HCT116 (cell line): ENCODE data around the gene HOXD11. TPM values are rescaled to one million over a fixed set of nuclear protein-coding genes. Genes with fewer than 3 reads are reported as not detected.

Source experiments
- ATAC-seq: fragments of 200-7000 bp; cut with Tn5 transposase; 2 replicates; pipeline ENCODE4 v1.9.1; 2020; ENCODE audit warnings: mild to moderate bottlenecking, moderate library complexity
- BruUV-seq: library from RNA; stranded (reverse); fragments of 400-500 nt; replicated peaks from 2 replicates; lab custom pipeline; 2021; lab: Mats Ljungman, UMichigan
- CTCF ChIA-PET: fragments of 300-600 bp; sonication (Branson Sonifier 250); formaldehyde crosslinking; loops from one replicate; lab custom pipeline; 2021; ENCODE audit warnings: antibody characterized with exemption; lab: Charles Lee
- POLR2A ChIA-PET: fragments of 300-600, 350-600 bp; sonication (Branson Sonifier 250); formaldehyde crosslinking; loops from one replicate; lab custom pipeline; 2021; ENCODE audit warnings: antibody characterized with exemption; lab: Charles Lee
- RAD21 ChIA-PET, 2 experiments: fragments of 300-600 bp; sonication (Branson Sonifier 250); formaldehyde crosslinking; loops; one replicate each; lab custom pipeline; 2023; ENCODE audit warnings: low total read pairs in 2 of 2; ENCODE audit not compliant: uncharacterized antibody in 2 of 2, unreplicated experiment in 2 of 2, low non-redundant PET in 1 of 2; lab: Charles Lee
- DNase-seq: peaks from one replicate; pipeline ENCODE4 v3.0.0-alpha.2; 2010; ENCODE audit warnings: low read depth, low spot score
- H2AFZ ChIP-seq: fragments of 200-600 bp; shearing (Covaris generic), sonication (generic); 2 replicates; pipeline ENCODE4 v1.6.1; 2017; ENCODE audit warnings: low read depth, mixed run types, mixed read lengths, antibody characterized with exemption, low read length; ENCODE audit not compliant: poor library complexity, severe bottlenecking
- H3K27ac ChIP-seq: 2 replicates; pipeline ENCODE4 v1.5.1; 2012; ENCODE audit warnings: low read depth, low read length
- H3K27me3 ChIP-seq: fragments of 200-600 bp; sonication (generic); 2 replicates; pipeline ENCODE4 v1.6.1; 2016; ENCODE audit warnings: mixed run types, low read length, mixed read lengths; ENCODE audit not compliant: insufficient read depth
- H3K36me3 ChIP-seq, 2 experiments: fragments of 200-500 bp in 1 of 2; fragments of 200-600 bp in 1 of 2; sonication (Bioruptor generic) in 1 of 2; sonication (generic) in 1 of 2; 2 replicates each; pipeline versions ENCODE4 v1.5.1 to v1.6.1; 2014 to 2016; ENCODE audit warnings: low read length in 2 of 2, inconsistent platforms in 1 of 2, mixed read lengths in 1 of 2, mixed run types in 1 of 2; ENCODE audit not compliant: insufficient read depth in 2 of 2, control insufficient read depth in 1 of 2
- H3K4me1 ChIP-seq, 2 experiments: fragments of 200-600 bp in 1 of 2; sonication (generic) in 1 of 2; 2 replicates each; pipeline versions ENCODE4 v1.5.1 to v1.6.1; 2012 to 2017; ENCODE audit warnings: low read length in 2 of 2, inconsistent platforms in 1 of 2, mild to moderate bottlenecking in 1 of 2, mixed read lengths in 1 of 2, mixed run types in 1 of 2, moderate library complexity in 1 of 2; ENCODE audit not compliant: insufficient read depth in 2 of 2, control insufficient read depth in 1 of 2
- H3K4me2 ChIP-seq: fragments of 200-600 bp; sonication (generic); 2 replicates; pipeline ENCODE4 v1.6.1; 2017; ENCODE audit warnings: mixed run types, low read length, mixed read lengths
- H3K4me3 ChIP-seq, 2 experiments: fragments of 200-600 bp in 1 of 2; sonication (generic) in 1 of 2; replicated peaks in 1 of 2; 2 replicates each; pipeline ENCODE4 v1.5.1; 2011 to 2016; ENCODE audit warnings: low read length in 2 of 2, control low read depth in 1 of 2, low read depth in 1 of 2, mild to moderate bottlenecking in 1 of 2, mixed read lengths in 1 of 2, mixed run types in 1 of 2
- H3K79me2 ChIP-seq: fragments of 200-600 bp; sonication (generic); 2 replicates; pipeline ENCODE4 v1.6.1; 2017; ENCODE audit warnings: mild to moderate bottlenecking, mixed run types, low read length, moderate library complexity, mixed read lengths; ENCODE audit not compliant: insufficient read depth
- H3K9ac ChIP-seq: fragments of 200-600 bp; sonication (generic); 2 replicates; pipeline ENCODE4 v1.6.1; 2016; ENCODE audit warnings: low read length, mixed read lengths
- H3K9me2 ChIP-seq: fragments of 200-600 bp; sonication (generic), shearing (Covaris generic); 2 replicates; pipeline ENCODE4 v1.6.1; 2017; ENCODE audit warnings: mixed run types, mild to moderate bottlenecking, moderate library complexity; ENCODE audit not compliant: insufficient read depth
- H3K9me3 ChIP-seq, 2 experiments: fragments of 200-500 bp in 1 of 2; fragments of 200-600 bp in 1 of 2; sonication (Bioruptor generic) in 1 of 2; sonication (generic) in 1 of 2; 2 replicates each; pipeline ENCODE4 v1.6.1; 2014 to 2017; ENCODE audit warnings: low read length in 2 of 2, mixed read lengths in 2 of 2, inconsistent platforms in 1 of 2, low read depth in 1 of 2, mild to moderate bottlenecking in 1 of 2, mixed run types in 1 of 2, moderate library complexity in 1 of 2; ENCODE audit not compliant: control insufficient read depth in 1 of 2, insufficient read depth in 1 of 2
- H4K20me1 ChIP-seq: fragments of 200-600 bp; sonication (generic), shearing (Covaris generic); 2 replicates; pipeline ENCODE4 v1.6.1; 2017; ENCODE audit warnings: mixed run types, mild to moderate bottlenecking, moderate library complexity; ENCODE audit not compliant: insufficient read depth
- CBX3 ChIP-seq: IDR thresholded peaks from 2 replicates; pipeline ENCODE4 v1.6.1; 2012; ENCODE audit warnings: low read depth
- CEBPB ChIP-seq: IDR thresholded peaks from 2 replicates; pipeline ENCODE4 v1.6.1; 2012; ENCODE audit warnings: low read depth
- EGR1 ChIP-seq: IDR thresholded peaks from 2 replicates; pipeline ENCODE4 v1.6.1; 2012; ENCODE audit warnings: low read depth
- ELF1 ChIP-seq: IDR thresholded peaks from 2 replicates; pipeline ENCODE4 v1.6.1; 2012; ENCODE audit warnings: low read depth, borderline replicate concordance
- EZH2 ChIP-seq: fragments of 200-600 bp; sonication (generic); IDR thresholded peaks from 2 replicates; pipeline ENCODE4 v1.6.1; 2017; ENCODE audit warnings: antibody characterized with exemption, mixed run types
- EZH2phosphoT487 ChIP-seq: fragments of 200-600 bp; IDR thresholded peaks from 2 replicates; pipeline ENCODE4 v1.6.1; 2018; ENCODE audit warnings: antibody characterized with exemption, borderline replicate concordance
- FOSL1 ChIP-seq: IDR thresholded peaks from 2 replicates; pipeline ENCODE4 v1.6.1; 2012; ENCODE audit warnings: low read depth
- JUND ChIP-seq: IDR thresholded peaks from 2 replicates; pipeline ENCODE4 v1.6.1; 2012
- POLR2A ChIP-seq: IDR thresholded peaks from 2 replicates; pipeline ENCODE4 v1.7.0; 2011; ENCODE audit warnings: borderline replicate concordance; ENCODE audit not compliant: insufficient read depth, insufficient read length; ENCODE audit errors: extremely low read depth
- RAD21 ChIP-seq: IDR thresholded peaks from 2 replicates; pipeline ENCODE4 v1.6.1; 2012; ENCODE audit warnings: low read depth, mild to moderate bottlenecking
- SP1 ChIP-seq: IDR thresholded peaks from 2 replicates; pipeline ENCODE4 v1.6.1; 2012; ENCODE audit warnings: low read depth
- SRF ChIP-seq: IDR thresholded peaks from 2 replicates; pipeline ENCODE4 v1.6.1; 2012; ENCODE audit warnings: low read depth
- TCF7L2 ChIP-seq: IDR thresholded peaks from 2 replicates; pipeline ENCODE4 v1.7.0; 2011; ENCODE audit warnings: borderline replicate concordance, inconsistent platforms; ENCODE audit not compliant: insufficient read depth, insufficient read length; ENCODE audit errors: extremely low read depth
- YY1 ChIP-seq: IDR thresholded peaks from 2 replicates; pipeline ENCODE4 v1.6.1; 2011; ENCODE audit warnings: low read length, low read depth, moderate library complexity, mild to moderate bottlenecking; ENCODE audit not compliant: insufficient replicate concordance; ENCODE audit errors: extremely low read depth
- ZFX ChIP-seq: fragments of 450-650 bp; IDR thresholded peaks from 2 replicates; pipeline ENCODE4 v1.6.1; 2017
- intact Hi-C: fragments of 100-400 bp; cut with micrococcal nuclease; formaldehyde crosslinking; loops from 2 replicates; pipeline ENCODE4 v1.10.0; 2022
- total RNA-seq: library from RNA; stranded (reverse); gene quantifications from one replicate; pipeline ENCODE4 v1.2.1, GENCODE V29; 2021; ENCODE audit not compliant: unreplicated experiment
- TF ChIP-seq, protein P1 (sequence below): IDR thresholded peaks from 2 replicates; pipeline ENCODE4 v1.6.1; 2012
- TF ChIP-seq, protein P2 (sequence below): IDR thresholded peaks from 2 replicates; pipeline ENCODE4 v1.6.1; 2012
- TF ChIP-seq, protein P3 (sequence below): IDR thresholded peaks from 2 replicates; pipeline ENCODE4 v1.6.1; 2011; ENCODE audit warnings: mild to moderate bottlenecking, low read length, moderate library complexity; ENCODE audit not compliant: insufficient replicate concordance; ENCODE audit errors: extremely low read depth
- TF ChIP-seq, protein P4 (sequence below), 3 experiments: fragments of 200-600 bp in 1 of 3; sonication (generic) in 1 of 3; IDR thresholded peaks in 2 of 3; conservative IDR thresholded peaks in 1 of 3; 2 replicates each; pipeline ENCODE4 v1.5.1; 2012 to 2017; ENCODE audit warnings: low read depth in 2 of 3, low read length in 2 of 3, antibody characterized with exemption in 1 of 3, borderline replicate concordance in 1 of 3, control low read depth in 1 of 3, mild to moderate bottlenecking in 1 of 3, mixed read lengths in 1 of 3, mixed run types in 1 of 3, moderate library complexity in 1 of 3; ENCODE audit not compliant: insufficient read depth in 1 of 3
- TF ChIP-seq, protein P5 (sequence below): IDR thresholded peaks from 2 replicates; pipeline ENCODE4 v1.6.1; 2012; ENCODE audit warnings: low read depth

The HOXD11 gene
- total RNA-seq, 1 experiment from 2014 or later = not detected

DNA sequence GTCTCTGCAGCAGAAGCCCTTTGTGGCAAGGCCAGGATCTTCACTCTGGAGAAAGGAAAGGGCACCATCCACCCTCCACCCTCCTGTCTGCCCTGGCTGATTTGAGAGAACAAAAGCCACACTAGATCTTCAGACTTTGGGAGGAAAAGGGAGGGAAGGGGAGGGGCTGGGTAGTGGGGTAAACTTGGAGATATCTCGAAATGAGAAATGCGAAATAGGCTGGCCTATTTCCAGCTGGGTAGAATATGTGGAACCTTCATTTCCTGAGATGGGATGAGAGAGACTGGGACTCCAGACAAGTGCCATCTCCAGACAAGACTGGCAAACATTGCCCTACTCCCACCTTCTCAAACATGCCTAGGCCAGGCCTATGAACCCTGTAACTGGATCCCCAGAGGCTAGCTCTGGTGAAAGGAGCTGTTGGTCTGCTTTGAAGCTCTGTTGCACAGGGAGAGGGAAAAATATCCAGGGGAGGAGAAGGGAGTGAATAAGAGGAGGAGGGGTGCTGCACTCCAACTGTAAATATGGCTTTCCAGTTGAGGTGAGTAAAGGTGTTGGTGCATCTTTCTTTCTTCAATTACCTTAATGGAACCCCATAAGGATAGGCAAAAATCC is 5.8 kb upstream of the HOXD11 start:
- Histone ChIP-seq H3K27ac (no peak overlapping the region), H3K4me1 (peaks cover 5 to 20% of the 10 kb centered on the region in 2 experiments; a peak in 3 of 4 replicates), H4K20me1 (no peaks in the 10 kb centered on the region), H3K27me3 (no peaks in the 10 kb centered on the region), H3K9me2 (no peaks in the 10 kb centered on the region), H2AFZ (no peak overlapping the region), H3K9ac (no peak overlapping the region), H3K4me3 (no peak overlapping the region), H3K9me3 (no peaks in the 10 kb centered on the region), H3K79me2 (no peaks in the 10 kb centered on the region), H3K4me2 (no peak overlapping the region), H3K36me3 (no peaks in the 10 kb centered on the region)
- intact Hi-C loops = no loop called here
- ChIA-PET CTCF (interaction anchor here (1.5 kb wide), 1 partner anchor 10 kb away, joined by 7 read pairs; no protein-coding TSS in a partner anchor), RAD21 (no interaction called here), POLR2A (no interaction called here)
- DNase-seq = no peak
- no peak for ATAC-seq
- TF ChIP-seq, protein P1, sequence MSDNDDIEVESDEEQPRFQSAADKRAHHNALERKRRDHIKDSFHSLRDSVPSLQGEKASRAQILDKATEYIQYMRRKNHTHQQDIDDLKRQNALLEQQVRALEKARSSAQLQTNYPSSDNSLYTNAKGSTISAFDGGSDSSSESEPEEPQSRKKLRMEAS = no peak
- TF ChIP-seq, protein P2, sequence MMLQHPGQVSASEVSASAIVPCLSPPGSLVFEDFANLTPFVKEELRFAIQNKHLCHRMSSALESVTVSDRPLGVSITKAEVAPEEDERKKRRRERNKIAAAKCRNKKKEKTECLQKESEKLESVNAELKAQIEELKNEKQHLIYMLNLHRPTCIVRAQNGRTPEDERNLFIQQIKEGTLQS = no peak
- no peak for TF ChIP-seq JUND
- TF ChIP-seq, protein P3, sequence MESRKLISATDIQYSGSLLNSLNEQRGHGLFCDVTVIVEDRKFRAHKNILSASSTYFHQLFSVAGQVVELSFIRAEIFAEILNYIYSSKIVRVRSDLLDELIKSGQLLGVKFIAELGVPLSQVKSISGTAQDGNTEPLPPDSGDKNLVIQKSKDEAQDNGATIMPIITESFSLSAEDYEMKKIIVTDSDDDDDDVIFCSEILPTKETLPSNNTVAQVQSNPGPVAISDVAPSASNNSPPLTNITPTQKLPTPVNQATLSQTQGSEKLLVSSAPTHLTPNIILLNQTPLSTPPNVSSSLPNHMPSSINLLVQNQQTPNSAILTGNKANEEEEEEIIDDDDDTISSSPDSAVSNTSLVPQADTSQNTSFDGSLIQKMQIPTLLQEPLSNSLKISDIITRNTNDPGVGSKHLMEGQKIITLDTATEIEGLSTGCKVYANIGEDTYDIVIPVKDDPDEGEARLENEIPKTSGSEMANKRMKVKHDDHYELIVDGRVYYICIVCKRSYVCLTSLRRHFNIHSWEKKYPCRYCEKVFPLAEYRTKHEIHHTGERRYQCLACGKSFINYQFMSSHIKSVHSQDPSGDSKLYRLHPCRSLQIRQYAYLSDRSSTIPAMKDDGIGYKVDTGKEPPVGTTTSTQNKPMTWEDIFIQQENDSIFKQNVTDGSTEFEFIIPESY = no peak
- no peak for TF ChIP-seq EZH2phosphoT487
- no peak for TF ChIP-seq EZH2
- no peak for TF ChIP-seq CEBPB
- no peak for TF ChIP-seq SRF
- no peak for TF ChIP-seq ZFX
- TF ChIP-seq TCF7L2 = no peak
- no peak for TF ChIP-seq SP1
- TF ChIP-seq EGR1 = no peak
- TF ChIP-seq YY1 = no peak
- TF ChIP-seq FOSL1 = no peak
- no peak for TF ChIP-seq POLR2A
- TF ChIP-seq RAD21 = no peak
- TF ChIP-seq CBX3 = no peak
- no peak for TF ChIP-seq ELF1
- TF ChIP-seq, protein P4, sequence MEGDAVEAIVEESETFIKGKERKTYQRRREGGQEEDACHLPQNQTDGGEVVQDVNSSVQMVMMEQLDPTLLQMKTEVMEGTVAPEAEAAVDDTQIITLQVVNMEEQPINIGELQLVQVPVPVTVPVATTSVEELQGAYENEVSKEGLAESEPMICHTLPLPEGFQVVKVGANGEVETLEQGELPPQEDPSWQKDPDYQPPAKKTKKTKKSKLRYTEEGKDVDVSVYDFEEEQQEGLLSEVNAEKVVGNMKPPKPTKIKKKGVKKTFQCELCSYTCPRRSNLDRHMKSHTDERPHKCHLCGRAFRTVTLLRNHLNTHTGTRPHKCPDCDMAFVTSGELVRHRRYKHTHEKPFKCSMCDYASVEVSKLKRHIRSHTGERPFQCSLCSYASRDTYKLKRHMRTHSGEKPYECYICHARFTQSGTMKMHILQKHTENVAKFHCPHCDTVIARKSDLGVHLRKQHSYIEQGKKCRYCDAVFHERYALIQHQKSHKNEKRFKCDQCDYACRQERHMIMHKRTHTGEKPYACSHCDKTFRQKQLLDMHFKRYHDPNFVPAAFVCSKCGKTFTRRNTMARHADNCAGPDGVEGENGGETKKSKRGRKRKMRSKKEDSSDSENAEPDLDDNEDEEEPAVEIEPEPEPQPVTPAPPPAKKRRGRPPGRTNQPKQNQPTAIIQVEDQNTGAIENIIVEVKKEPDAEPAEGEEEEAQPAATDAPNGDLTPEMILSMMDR (IDR thresholded peaks at IDR 0.05 in 2 of 3, conservative IDR thresholded peaks at IDR 0.05 in 1 of 3; ENCODE audit: borderline replicate concordance in 1 of 3, insufficient read depth in 1 of 3, low read depth in 2 of 3, low read length in 2 of 3) = no peak
- TF ChIP-seq, protein P5, sequence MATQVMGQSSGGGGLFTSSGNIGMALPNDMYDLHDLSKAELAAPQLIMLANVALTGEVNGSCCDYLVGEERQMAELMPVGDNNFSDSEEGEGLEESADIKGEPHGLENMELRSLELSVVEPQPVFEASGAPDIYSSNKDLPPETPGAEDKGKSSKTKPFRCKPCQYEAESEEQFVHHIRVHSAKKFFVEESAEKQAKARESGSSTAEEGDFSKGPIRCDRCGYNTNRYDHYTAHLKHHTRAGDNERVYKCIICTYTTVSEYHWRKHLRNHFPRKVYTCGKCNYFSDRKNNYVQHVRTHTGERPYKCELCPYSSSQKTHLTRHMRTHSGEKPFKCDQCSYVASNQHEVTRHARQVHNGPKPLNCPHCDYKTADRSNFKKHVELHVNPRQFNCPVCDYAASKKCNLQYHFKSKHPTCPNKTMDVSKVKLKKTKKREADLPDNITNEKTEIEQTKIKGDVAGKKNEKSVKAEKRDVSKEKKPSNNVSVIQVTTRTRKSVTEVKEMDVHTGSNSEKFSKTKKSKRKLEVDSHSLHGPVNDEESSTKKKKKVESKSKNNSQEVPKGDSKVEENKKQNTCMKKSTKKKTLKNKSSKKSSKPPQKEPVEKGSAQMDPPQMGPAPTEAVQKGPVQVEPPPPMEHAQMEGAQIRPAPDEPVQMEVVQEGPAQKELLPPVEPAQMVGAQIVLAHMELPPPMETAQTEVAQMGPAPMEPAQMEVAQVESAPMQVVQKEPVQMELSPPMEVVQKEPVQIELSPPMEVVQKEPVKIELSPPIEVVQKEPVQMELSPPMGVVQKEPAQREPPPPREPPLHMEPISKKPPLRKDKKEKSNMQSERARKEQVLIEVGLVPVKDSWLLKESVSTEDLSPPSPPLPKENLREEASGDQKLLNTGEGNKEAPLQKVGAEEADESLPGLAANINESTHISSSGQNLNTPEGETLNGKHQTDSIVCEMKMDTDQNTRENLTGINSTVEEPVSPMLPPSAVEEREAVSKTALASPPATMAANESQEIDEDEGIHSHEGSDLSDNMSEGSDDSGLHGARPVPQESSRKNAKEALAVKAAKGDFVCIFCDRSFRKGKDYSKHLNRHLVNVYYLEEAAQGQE = no peak
- no TSS peak for BruUV-seq
